NAMALWA (cell line): Measurements from ENCODE around the gene KCNQ1OT1.

Experiments used
- DNase-seq: peaks from one replicate; pipeline ENCODE4 v3.0.0-alpha.2; 2015; ENCODE audit warnings: low spot score

Gene KCNQ1OT1

GRCh38 chr11:2701898-2702434, 2.2 kb upstream of the KCNQ1OT1 start:
- no peak for DNase-seq

- no peak for DNase-seq
Measured at GRCh38 chr11:2701230-2701629, 1.4 kb upstream of the KCNQ1OT1 start.

GRCh38 chr11:2700415-2701211, 819 bp upstream of the KCNQ1OT1 start:
- peak; percentile 49 for DNase-seq

GRCh38 chr11:2699185-2699530, 636 bp downstream of the KCNQ1OT1 start:
- no peak for DNase-seq

GRCh38 chr11:2698386-2699184, 1.2 kb downstream of the KCNQ1OT1 start:
- no peak for DNase-seq

- DNase-seq: no peak
Measured at GRCh38 chr11:2697866-2698265, 1.9 kb downstream of the KCNQ1OT1 start.

GRCh38 chr11:2696455-2696854, 3.3 kb downstream of the KCNQ1OT1 start:
- DNase-seq: no peak

- DNase-seq: no peak
Measured at GRCh38 chr11:2694995-2695939, 4.5 kb downstream of the KCNQ1OT1 start.

- no peak for DNase-seq
Measured at GRCh38 chr11:2694495-2694894, 5.3 kb downstream of the KCNQ1OT1 start.

GRCh38 chr11:2693271-2694261, 6.2 kb downstream of the KCNQ1OT1 start:
- DNase-seq: no peak

- peak; percentile 62 for DNase-seq
Measured at GRCh38 chr11:2691991-2692875, 7.6 kb downstream of the KCNQ1OT1 start.

- no peak for DNase-seq
Measured at GRCh38 chr11:2691355-2691761, 8.4 kb downstream of the KCNQ1OT1 start.

- no peak for DNase-seq
Measured at GRCh38 chr11:2690596-2691354, 9.0 kb downstream of the KCNQ1OT1 start.

- peak; percentile 67 for DNase-seq
Measured at GRCh38 chr11:2689651-2690575, 9.9 kb downstream of the KCNQ1OT1 start.

- no peak for DNase-seq
Measured at GRCh38 chr11:2688381-2689231, 11.2 kb downstream of the KCNQ1OT1 start.

- no peak for DNase-seq
Measured at GRCh38 chr11:2687782-2688191, 12.0 kb downstream of the KCNQ1OT1 start.

GRCh38 chr11:2687223-2687530, 12.6 kb downstream of the KCNQ1OT1 start:
- DNase-seq: no peak
